Stomach (tissue), 9 donors: ENCODE results near the gene RPL18. TPM values are rescaled to one million over a fixed set of nuclear protein-coding genes. Genes with fewer than 3 reads are reported as not detected.
A peak's percentile ranks its signal among the peaks of the same experiment; 100 is the strongest.

Experiments used
- DNase-seq, 2 donors: peaks; one replicate each; pipeline versions ENCODE4 v3.0.0 to v3.0.0-alpha.2; 2013 to 2019
- H3K27ac ChIP-seq, 5 donors: fragments of 200-600 bp in 4 of 5; sonication (generic) in 4 of 5; one replicate each; pipeline ENCODE4 v1.5.1; 2013 to 2019; ENCODE audit warnings: mild to moderate bottlenecking in 1 of 5, moderate library complexity in 1 of 5
- H3K27me3 ChIP-seq, 3 donors: fragments of 200-600 bp; sonication (generic); one replicate each; pipeline ENCODE4 v1.5.1; 2017 to 2019; ENCODE audit warnings: mixed run types in 1 of 3
- H3K36me3 ChIP-seq, 4 donors: fragments of 200-600 bp; sonication (generic); 1 replicate in 3 of 4; 2 replicates in 1 of 4; pipeline ENCODE4 v1.5.1; 2016 to 2019
- H3K4me1 ChIP-seq, 4 donors: fragments of 200-600 bp; sonication (generic); one replicate each; pipeline ENCODE4 v1.5.1; 2016 to 2019
- H3K4me3 ChIP-seq, 4 donors: fragments of 200-600 bp; sonication (generic) in 3 of 4; one replicate each; pipeline ENCODE4 v1.5.1; 2016 to 2019; ENCODE audit warnings: mild to moderate bottlenecking in 1 of 4
- H3K9me3 ChIP-seq, 4 donors: fragments of 200-600 bp; sonication (generic); one replicate each; pipeline ENCODE4 v1.5.1; 2016 to 2019
- EP300 ChIP-seq: sonication (generic); formaldehyde crosslinking; IDR thresholded peaks from one replicate; pipeline ENCODE4 v1.6.1; 2017; ENCODE audit warnings: antibody characterized with exemption
- POLR2A ChIP-seq, 4 donors: fragments of 450-650 bp; IDR thresholded peaks; one replicate each; pipeline ENCODE4 v1.6.1; 2016; ENCODE audit warnings: antibody characterized with exemption in 4 of 4, control low read depth in 2 of 4, mild to moderate bottlenecking in 1 of 4, moderate library complexity in 1 of 4
- POLR2AphosphoS5 ChIP-seq, 3 donors: sonication (generic); formaldehyde crosslinking; IDR thresholded peaks; one replicate each; pipeline ENCODE4 v1.6.1; 2016; ENCODE audit warnings: antibody characterized with exemption in 3 of 3
- WGBS, 5 donors: extraction: QIAGEN DNeasy Blood & Tissue Kit in 3 of 5; methylation state at CpG; one replicate each; pipeline versions ENCODE4 v1.1.5 to v1.1.7; 2013 to 2018; 5-methylcytosine and 5-hydroxymethylcytosine counted together
- intact Hi-C: fragments of 100-400 bp; cut with DNase I; formaldehyde crosslinking; loops from one replicate; pipeline ENCODE4 v1.15.1; 2023; ENCODE audit warnings: low total_unique reads
- polyA plus RNA-seq, 3 donors: library from polyadenylated mRNA; stranded (reverse); fragments of 200-250 nt; gene quantifications; one replicate each; pipeline ENCODE4 v1.2.3, GENCODE V29; 2013
- total RNA-seq, 5 donors: library from RNA; depleted of rRNA; stranded (reverse); fragments of >200 nt; gene quantifications; one replicate each; pipeline versions ENCODE4 v1.1.0 to v1.2.3, GENCODE V29; 2014 to 2016
- TF ChIP-seq, protein P1 (sequence below), 7 experiments: fragments of 450-650 bp in 4 of 7; fragments of 200-600 bp in 3 of 7; sonication (generic) in 3 of 7; IDR thresholded peaks; one replicate each; pipeline ENCODE4 v1.5.1; 2016 to 2019; ENCODE audit warnings: antibody characterized with exemption in 7 of 7, control low read depth in 2 of 7, mild to moderate bottlenecking in 1 of 7
- donor health status: healthy with polysubstance abuse.
- donor health status: Bipolar disorder and iron deficiency.
- donor health status: healthy.

Gene RPL18
- total and polyA plus RNA-seq, 8 donors, result 1,272 to 3,739 (median 2,415) TPM

DNA sequence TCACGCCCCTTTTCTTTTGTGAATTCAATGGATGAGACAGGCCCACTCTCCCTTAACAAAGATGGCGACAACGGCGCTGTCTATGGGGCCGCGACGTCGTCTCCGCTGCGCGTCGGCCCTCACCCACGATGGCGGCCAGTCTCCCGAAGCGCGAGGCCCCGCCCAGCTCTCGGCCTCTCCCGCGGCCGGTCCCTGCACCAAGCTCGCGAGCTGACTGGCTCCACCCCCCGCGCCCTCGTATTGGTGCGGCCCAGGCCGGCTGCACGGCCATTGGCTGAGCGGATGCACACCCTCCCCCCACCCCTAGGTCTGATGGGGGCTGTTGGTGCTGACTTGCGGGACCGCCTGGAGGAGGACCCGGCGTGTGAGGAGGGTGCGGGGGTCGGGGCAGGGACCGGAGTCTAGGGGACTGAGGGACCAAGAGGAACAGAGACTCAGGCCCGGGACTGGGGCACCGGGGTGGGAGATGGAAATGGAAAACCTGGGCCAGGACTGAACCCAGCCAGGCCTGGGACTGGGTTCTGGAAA lies 5.2 kb upstream of the RPL18 start:
- intact Hi-C loops, result no loop called here
- TF ChIP-seq POLR2A (IDR thresholded peaks at IDR 0.05), result no peak
- no peak for TF ChIP-seq EP300
- peak in 2 of 3 donors; percentile 43 to 89 for TF ChIP-seq POLR2AphosphoS5 (IDR thresholded peaks at IDR 0.05)
- peak overlapping the region; percentile 85 to 93 (median 89) for H3K27ac ChIP-seq
- H3K4me1 ChIP-seq, result peaks cover 23 to 81% (median 60%) of the 10 kb centered on the region in 4 donors
- peak; percentile 99 to 100 for DNase-seq
- H3K27me3 ChIP-seq, result no peaks in the 10 kb centered on the region
- no peaks in the 10 kb centered on the region for H3K9me3 ChIP-seq
- 0 to 1% (median 1%) methylated on average over 17 to 40 of the region's 40 CpGs for WGBS, 5 donors
- peaks cover 0 to 32% (median 11%) of the 10 kb centered on the region in 4 donors for H3K36me3 ChIP-seq
- H3K4me3 ChIP-seq, result peak overlapping the region; percentile 47 to 60 (median 48)

DNA sequence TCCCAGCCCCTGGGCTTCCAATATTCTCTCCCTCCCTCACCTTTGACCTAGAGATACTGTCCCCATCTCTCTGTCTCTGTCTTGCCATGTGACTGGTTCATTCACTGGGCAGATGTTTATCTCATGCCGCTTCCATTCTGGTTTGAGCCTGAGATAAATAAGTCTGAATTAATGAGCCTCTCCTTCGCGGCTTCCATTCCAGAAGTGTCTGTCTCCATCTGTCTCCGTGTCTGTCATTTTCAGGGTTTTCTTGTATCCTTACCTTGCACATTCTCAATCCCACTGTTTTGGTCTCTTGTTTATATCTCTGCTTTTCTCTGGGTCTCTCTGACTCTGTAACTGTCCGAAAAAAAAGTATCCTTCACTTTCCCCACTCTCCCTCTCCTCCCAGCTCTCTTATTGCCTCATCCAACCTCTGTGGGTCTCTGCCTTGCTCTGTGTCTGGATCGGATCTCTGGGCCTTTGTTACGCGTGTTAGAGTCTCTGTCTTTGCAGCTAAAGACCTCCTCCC lies 4.6 kb upstream of the RPL18 start:
- WGBS, 5 donors, result 25 to 34% (median 28%) methylated on average over 8 of the region's 8 CpGs
- Histone ChIP-seq H3K4me1 (peaks cover 23 to 76% (median 57%) of the 10 kb centered on the region in 4 donors), H3K4me3 (peak overlapping the region; percentile 23 to 49 (median 48)), H3K27ac (peak overlapping the region; percentile 78 to 93 (median 87)), H3K27me3 (no peaks in the 10 kb centered on the region), H3K9me3 (no peaks in the 10 kb centered on the region), H3K36me3 (peaks cover 0 to 29% (median 8%) of the 10 kb centered on the region in 4 donors)
- DNase-seq, result no peak
- intact Hi-C loops, result no loop called here
- TF ChIP-seq POLR2A (IDR thresholded peaks at IDR 0.05) (no peak), EP300 (no peak), POLR2AphosphoS5 (IDR thresholded peaks at IDR 0.05) (no peak)
- TF ChIP-seq, protein P1, sequence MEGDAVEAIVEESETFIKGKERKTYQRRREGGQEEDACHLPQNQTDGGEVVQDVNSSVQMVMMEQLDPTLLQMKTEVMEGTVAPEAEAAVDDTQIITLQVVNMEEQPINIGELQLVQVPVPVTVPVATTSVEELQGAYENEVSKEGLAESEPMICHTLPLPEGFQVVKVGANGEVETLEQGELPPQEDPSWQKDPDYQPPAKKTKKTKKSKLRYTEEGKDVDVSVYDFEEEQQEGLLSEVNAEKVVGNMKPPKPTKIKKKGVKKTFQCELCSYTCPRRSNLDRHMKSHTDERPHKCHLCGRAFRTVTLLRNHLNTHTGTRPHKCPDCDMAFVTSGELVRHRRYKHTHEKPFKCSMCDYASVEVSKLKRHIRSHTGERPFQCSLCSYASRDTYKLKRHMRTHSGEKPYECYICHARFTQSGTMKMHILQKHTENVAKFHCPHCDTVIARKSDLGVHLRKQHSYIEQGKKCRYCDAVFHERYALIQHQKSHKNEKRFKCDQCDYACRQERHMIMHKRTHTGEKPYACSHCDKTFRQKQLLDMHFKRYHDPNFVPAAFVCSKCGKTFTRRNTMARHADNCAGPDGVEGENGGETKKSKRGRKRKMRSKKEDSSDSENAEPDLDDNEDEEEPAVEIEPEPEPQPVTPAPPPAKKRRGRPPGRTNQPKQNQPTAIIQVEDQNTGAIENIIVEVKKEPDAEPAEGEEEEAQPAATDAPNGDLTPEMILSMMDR (IDR thresholded peaks at IDR 0.05), result no peak

- Histone ChIP-seq H3K27ac (peak overlapping the region; percentile 82 to 94 (median 93)), H3K27me3 (no peaks in the 10 kb centered on the region), H3K4me1 (peaks cover 53 to 75% (median 64%) of the 10 kb centered on the region in 4 donors), H3K36me3 (peaks cover 24 to 28% (median 27%) of the 10 kb centered on the region in 4 donors), H3K9me3 (no peaks in the 10 kb centered on the region), H3K4me3 (peak overlapping the region; percentile 72 to 93 (median 90))
- intact Hi-C loops, result no loop called here
- 26 to 31% (median 29%) methylated on average over 6 of the region's 6 CpGs for WGBS, 5 donors
- no peak for DNase-seq
- no peak for TF ChIP-seq EP300
These were observed 961 bp upstream of the RPL18 start for GRCh38 chr19:48619692-48620585.

DNA sequence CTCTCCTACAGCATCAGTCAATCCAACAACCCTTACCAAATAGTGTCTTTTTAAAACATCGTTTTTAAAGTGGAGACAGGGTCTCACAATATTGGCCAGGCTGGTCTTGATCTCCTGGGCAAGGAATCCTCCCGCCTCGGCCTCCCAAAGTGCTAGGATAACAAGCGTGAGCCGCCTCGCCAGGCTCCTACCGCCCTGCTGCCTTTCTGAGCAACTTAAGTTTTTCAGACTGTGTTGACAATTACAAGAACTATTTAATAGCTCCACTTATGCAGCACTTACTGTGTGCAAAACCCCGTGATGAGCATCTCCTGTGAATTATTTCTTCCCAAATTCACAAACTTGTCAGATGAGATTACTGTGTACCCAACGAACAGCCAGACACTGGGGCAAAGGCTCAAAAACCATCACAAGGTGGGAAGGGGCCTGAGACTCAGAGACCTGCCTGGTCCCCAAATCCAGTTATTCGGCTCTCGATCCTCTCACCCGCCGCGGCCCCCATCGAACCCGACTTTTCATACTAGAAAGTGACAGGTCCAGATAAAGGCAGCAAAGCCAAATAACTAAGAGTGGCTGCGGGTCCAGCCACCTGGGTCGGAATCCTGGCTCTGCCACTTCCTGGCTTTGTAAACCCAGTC lies 581 bp downstream of the RPL18 start:
- peak overlapping the region; percentile 72 to 93 (median 90) for H3K4me3 ChIP-seq
- WGBS, 5 donors, result 0 to 2% (median 1%) methylated on average over 18 of the region's 18 CpGs
- no peak for TF ChIP-seq POLR2AphosphoS5 (IDR thresholded peaks at IDR 0.05)
- H3K27me3 ChIP-seq, result no peaks in the 10 kb centered on the region
- DNase-seq, result no peak
- peaks cover 45 to 76% (median 62%) of the 10 kb centered on the region in 4 donors for H3K4me1 ChIP-seq
- H3K27ac ChIP-seq, result peak overlapping the region; percentile 77 to 94 (median 93)
- H3K36me3 ChIP-seq, result peaks cover 24 to 32% (median 30%) of the 10 kb centered on the region in 4 donors
- H3K9me3 ChIP-seq, result no peaks in the 10 kb centered on the region
- intact Hi-C loops, result no loop called here

GRCh38 chr19:48617146-48617937 lies 1.6 kb downstream of the RPL18 start:
- H3K4me3 ChIP-seq, result peak overlapping the region; percentile 72 to 93 (median 90)
- H3K27ac ChIP-seq, result peak overlapping the region; percentile 77 to 94 (median 93)
- TF ChIP-seq, protein P1 (IDR thresholded peaks at IDR 0.05), result peak in 1 of 7 experiments; percentile 9
- TF ChIP-seq POLR2AphosphoS5 (IDR thresholded peaks at IDR 0.05) (no peak), POLR2A (IDR thresholded peaks at IDR 0.05) (no peak)
- peaks cover 24 to 32% (median 30%) of the 10 kb centered on the region in 4 donors for H3K36me3 ChIP-seq
- peaks cover 38 to 74% (median 65%) of the 10 kb centered on the region in 4 donors for H3K4me1 ChIP-seq
- intact Hi-C loops, result no loop called here
- DNase-seq, result peak; percentile 49 to 58
- 26 to 44% (median 37%) methylated on average over 13 to 18 of the region's 18 CpGs for WGBS, 5 donors
- no peaks in the 10 kb centered on the region for H3K27me3 ChIP-seq
- no peaks in the 10 kb centered on the region for H3K9me3 ChIP-seq
